Right lobe of liver (tissue), 4 donors: ENCODE measurements around the gene JAK2.

Experiments used
- CTCF ChIP-seq, 4 donors: fragments of 200-600 bp in 3 of 4; fragments of 450-650 bp in 1 of 4; IDR thresholded peaks; one replicate each; pipeline versions ENCODE4 v1.5.1 to v1.8.0; 2016 to 2022; ENCODE audit warnings: antibody characterized with exemption in 4 of 4, mild to moderate bottlenecking in 2 of 4
- POLR2A ChIP-seq: fragments of 450-650 bp; IDR thresholded peaks from one replicate; pipeline ENCODE4 v1.6.1; 2017; ENCODE audit warnings: antibody characterized with exemption, mild to moderate bottlenecking
- donor health status: DM: no; HTN: no; CAD: no.
- donor health status: DM: no; HTN: no; CAD: no.
- donor health status: DM: no; HTN: yes; CAD: no.

- TF ChIP-seq CTCF (IDR thresholded peaks at IDR 0.05) (no peak), POLR2A (no peak)
Observed at GRCh38 chr9:4967523-4967922, 17.5 kb upstream of the JAK2 start.
